ENCODE results near the gene CCL19.

- TF ChIP-seq, protein P1, sequence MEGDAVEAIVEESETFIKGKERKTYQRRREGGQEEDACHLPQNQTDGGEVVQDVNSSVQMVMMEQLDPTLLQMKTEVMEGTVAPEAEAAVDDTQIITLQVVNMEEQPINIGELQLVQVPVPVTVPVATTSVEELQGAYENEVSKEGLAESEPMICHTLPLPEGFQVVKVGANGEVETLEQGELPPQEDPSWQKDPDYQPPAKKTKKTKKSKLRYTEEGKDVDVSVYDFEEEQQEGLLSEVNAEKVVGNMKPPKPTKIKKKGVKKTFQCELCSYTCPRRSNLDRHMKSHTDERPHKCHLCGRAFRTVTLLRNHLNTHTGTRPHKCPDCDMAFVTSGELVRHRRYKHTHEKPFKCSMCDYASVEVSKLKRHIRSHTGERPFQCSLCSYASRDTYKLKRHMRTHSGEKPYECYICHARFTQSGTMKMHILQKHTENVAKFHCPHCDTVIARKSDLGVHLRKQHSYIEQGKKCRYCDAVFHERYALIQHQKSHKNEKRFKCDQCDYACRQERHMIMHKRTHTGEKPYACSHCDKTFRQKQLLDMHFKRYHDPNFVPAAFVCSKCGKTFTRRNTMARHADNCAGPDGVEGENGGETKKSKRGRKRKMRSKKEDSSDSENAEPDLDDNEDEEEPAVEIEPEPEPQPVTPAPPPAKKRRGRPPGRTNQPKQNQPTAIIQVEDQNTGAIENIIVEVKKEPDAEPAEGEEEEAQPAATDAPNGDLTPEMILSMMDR (conservative IDR thresholded peaks at IDR 0.05; ENCODE audit: low read length), result no peak
- no peak for TF ChIP-seq EZH2phosphoT487 (IDR thresholded peaks at IDR 0.05; ENCODE audit: borderline replicate concordance, low read depth, low read length)
Measured at GRCh38 chr9:34707130-34707529, 16.1 kb upstream of the CCL19 start.
